Measurements from ENCODE around the gene PSAT1.
A peak's percentile ranks its signal among the peaks of the same experiment; 100 is the strongest.

DNA sequence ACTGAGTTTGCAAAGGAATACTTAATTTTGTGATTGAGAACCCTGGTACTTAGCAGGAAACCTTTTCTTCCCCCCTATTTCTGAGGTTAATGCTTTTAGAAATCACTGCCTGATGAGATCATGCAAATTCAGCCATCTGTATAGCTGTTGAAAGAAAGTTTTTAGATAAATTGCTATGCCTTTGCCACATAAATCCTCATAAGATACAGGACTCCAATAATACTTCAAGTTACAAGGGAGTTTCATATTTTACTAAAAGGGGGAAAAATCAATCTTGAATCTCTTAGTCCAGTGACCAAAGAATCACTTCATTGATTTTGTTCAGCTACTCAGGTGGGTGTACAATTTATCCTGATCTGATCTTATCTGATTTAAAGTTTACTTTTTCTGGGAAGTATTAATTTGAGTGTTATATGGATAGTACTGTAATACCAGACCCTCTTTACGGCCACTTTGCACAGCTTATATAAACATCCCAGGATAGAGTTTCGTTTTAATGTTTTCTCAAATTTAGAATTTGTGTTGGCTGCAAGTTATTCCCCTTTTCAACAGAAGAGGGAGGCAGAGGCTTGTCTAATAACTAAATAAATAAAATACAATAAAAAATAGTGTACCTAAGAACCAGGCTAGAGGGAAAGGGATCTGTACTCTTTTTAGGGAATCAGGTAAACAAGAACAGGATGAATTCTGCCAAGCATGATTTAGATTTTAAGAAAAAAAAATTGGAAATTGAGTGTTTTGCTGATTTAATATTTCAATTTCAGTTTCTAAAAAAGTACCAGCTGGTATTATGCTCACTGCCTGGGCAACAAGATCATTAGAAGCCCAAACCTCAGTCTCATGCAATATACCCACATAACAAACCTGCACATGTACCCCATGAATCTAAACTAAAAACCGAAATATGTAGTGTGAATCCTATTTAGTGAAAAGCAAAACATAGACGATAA is 69.1 kb downstream of the PSAT1 start:
- TF ChIP-seq POLR2A (IDR thresholded peaks at IDR 0.05) (no peak), CTCF (IDR thresholded peaks at IDR 0.05) (peak in 5 of 6 experiments; percentile 32 to 73 (median 49))

All from thyroid gland (tissue), 4 donors.